Adrenal gland (tissue), 12 donors: ENCODE measurements around the gene RWDD1. TPM values are rescaled to one million over a fixed set of nuclear protein-coding genes. Genes with fewer than 3 reads are reported as not detected.

ENCODE experiments used
- DNase-seq, 7 donors: peaks; one replicate each; pipeline ENCODE4 v3.0.0-alpha.2; 2019 to 2020
- H3K27ac ChIP-seq, 5 donors: fragments of 200-600 bp; sonication (generic) in 4 of 5; 1 replicate in 3 of 5; 2 replicates in 2 of 5; pipeline versions ENCODE4 v1.5.1 to v1.8.0; 2016 to 2020; ENCODE audit warnings: mild to moderate bottlenecking in 1 of 5
- H3K27me3 ChIP-seq: fragments of 200-600 bp; 2 replicates; pipeline ENCODE4 v1.8.0; 2021
- H3K36me3 ChIP-seq, 2 donors: fragments of 200-600 bp; replicated peaks in 1 of 2; 1 replicate in 1 of 2; 2 replicates in 1 of 2; pipeline versions ENCODE4 v1.5.1 to v1.8.0; 2018 to 2022
- H3K4me1 ChIP-seq, 2 donors: fragments of 200-600 bp; replicated peaks in 1 of 2; 1 replicate in 1 of 2; 2 replicates in 1 of 2; pipeline versions ENCODE4 v1.5.1 to v1.8.0; 2018 to 2021
- H3K4me3 ChIP-seq, 4 donors: fragments of 200-600 bp; sonication (generic) in 3 of 4; one replicate each; pipeline ENCODE4 v1.5.1; 2016 to 2018
- H3K9me3 ChIP-seq, 3 donors: fragments of 200-600 bp; sonication (generic) in 1 of 3; replicated peaks in 1 of 3; 1 replicate in 2 of 3; 2 replicates in 1 of 3; pipeline versions ENCODE4 v1.5.1 to v1.8.0; 2016 to 2021
- POLR2A ChIP-seq, 2 donors: fragments of 450-650 bp; IDR thresholded peaks; one replicate each; pipeline ENCODE4 v1.6.1; 2017; ENCODE audit warnings: antibody characterized with exemption in 2 of 2, mild to moderate bottlenecking in 2 of 2, moderate library complexity in 1 of 2
- WGBS, 4 donors: extraction: QIAGEN DNeasy Blood & Tissue Kit in 2 of 4; methylation state at CpG; one replicate each; pipeline versions ENCODE4 v1.1.5 to v1.1.7; 2013 to 2017; 5-methylcytosine and 5-hydroxymethylcytosine counted together
- intact Hi-C, 2 donors: fragments of 100-400 bp; cut with DNase I; formaldehyde crosslinking; loops; one replicate each; pipeline versions ENCODE4 v1.14.1 to v1.15.0; 2022 to 2023
- polyA plus RNA-seq, 3 donors: library from polyadenylated mRNA; stranded (reverse); fragments of 200-250 nt in 2 of 3; fragments of 350-450 nt in 1 of 3; fragmentation: Illumina TruSeq in 1 of 3; extraction: RNeasy Lipid Tissue Mini Kit (QIAGEN cat#74804) in 1 of 3; gene quantifications; one replicate each; pipeline ENCODE4 v1.2.3, GENCODE V29; 2013 to 2014
- total RNA-seq, 9 donors: library from RNA; depleted of rRNA in 4 of 9; stranded (reverse); fragments of >200 nt in 4 of 9; fragments of 120-200 nt in 1 of 9; fragmentation: NEBNext Ultra II Directional in 1 of 9; extraction: Animal tissue kit (Norgen Biotek cat#: 25700) in 1 of 9; gene quantifications; one replicate each; pipeline versions ENCODE4 v1.1.0 to v1.2.4, GENCODE V29; 2013 to 2023
- TF ChIP-seq, protein P1 (sequence below), 6 experiments: fragments of 450-650 bp in 4 of 6; fragments of 200-600 bp in 2 of 6; sonication (generic) in 1 of 6; IDR thresholded peaks; 1 replicate in 5 of 6; 2 replicates in 1 of 6; pipeline versions ENCODE4 v1.5.1 to v1.8.0; 2016 to 2021; ENCODE audit warnings: antibody characterized with exemption in 6 of 6, mild to moderate bottlenecking in 2 of 6, moderate library complexity in 1 of 6
- donor health status: healthy with polysubstance abuse.
- donor health status: Bipolar disorder and iron deficiency.
- donor health status: DM: yes; HTN: yes; CAD: no.
- donor health status: DM: no; HTN: no; CAD: no.
- donor health status: DM: no; HTN: no; CAD: no.
- donor health status: DM: yes; HTN: yes; CAD: no.

Gene RWDD1
- total and polyA plus RNA-seq, 12 donors: 25.9 to 136 (median 50.8) TPM

- peaks cover 0 to 15% of the 10 kb centered on the region in 2 donors for H3K4me1 ChIP-seq
- peak overlapping the region in 1 of 5 donors; percentile 2 for H3K27ac ChIP-seq
- TF ChIP-seq, protein P1, sequence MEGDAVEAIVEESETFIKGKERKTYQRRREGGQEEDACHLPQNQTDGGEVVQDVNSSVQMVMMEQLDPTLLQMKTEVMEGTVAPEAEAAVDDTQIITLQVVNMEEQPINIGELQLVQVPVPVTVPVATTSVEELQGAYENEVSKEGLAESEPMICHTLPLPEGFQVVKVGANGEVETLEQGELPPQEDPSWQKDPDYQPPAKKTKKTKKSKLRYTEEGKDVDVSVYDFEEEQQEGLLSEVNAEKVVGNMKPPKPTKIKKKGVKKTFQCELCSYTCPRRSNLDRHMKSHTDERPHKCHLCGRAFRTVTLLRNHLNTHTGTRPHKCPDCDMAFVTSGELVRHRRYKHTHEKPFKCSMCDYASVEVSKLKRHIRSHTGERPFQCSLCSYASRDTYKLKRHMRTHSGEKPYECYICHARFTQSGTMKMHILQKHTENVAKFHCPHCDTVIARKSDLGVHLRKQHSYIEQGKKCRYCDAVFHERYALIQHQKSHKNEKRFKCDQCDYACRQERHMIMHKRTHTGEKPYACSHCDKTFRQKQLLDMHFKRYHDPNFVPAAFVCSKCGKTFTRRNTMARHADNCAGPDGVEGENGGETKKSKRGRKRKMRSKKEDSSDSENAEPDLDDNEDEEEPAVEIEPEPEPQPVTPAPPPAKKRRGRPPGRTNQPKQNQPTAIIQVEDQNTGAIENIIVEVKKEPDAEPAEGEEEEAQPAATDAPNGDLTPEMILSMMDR (IDR thresholded peaks at IDR 0.05): no peak
- no peak for TF ChIP-seq POLR2A (IDR thresholded peaks at IDR 0.05)
- H3K27me3 ChIP-seq: no peaks in the 10 kb centered on the region
- no peaks in the 10 kb centered on the region for H3K9me3 ChIP-seq
- WGBS, 4 donors: 14 to 30% (median 25%) methylated on average over 5 of the region's 5 CpGs
- intact Hi-C loops: no loop called here
- DNase-seq: peak; percentile 43 to 90 (median 78)
- H3K4me3 ChIP-seq: no peak overlapping the region
- no peaks in the 10 kb centered on the region for H3K36me3 ChIP-seq
Measured at GRCh38 chr6:116557893-116558292, 13.4 kb upstream of the RWDD1 start.

- no peaks in the 10 kb centered on the region for H3K36me3 ChIP-seq
- no peak overlapping the region for H3K27ac ChIP-seq
- DNase-seq: no peak
- peaks cover 0 to 18% of the 10 kb centered on the region in 2 donors for H3K4me1 ChIP-seq
- no peaks in the 10 kb centered on the region for H3K9me3 ChIP-seq
- no peaks in the 10 kb centered on the region for H3K27me3 ChIP-seq
- TF ChIP-seq, protein P1 (IDR thresholded peaks at IDR 0.05): no peak
- TF ChIP-seq POLR2A (IDR thresholded peaks at IDR 0.05): no peak
- 78 to 80% (median 79%) methylated on average over 2 of the region's 2 CpGs for whole genome bisulfite sequencing, 4 donors
- no peak overlapping the region for H3K4me3 ChIP-seq
- intact Hi-C loops: loop anchor here in 1 of 2 donors (10.0 kb wide), 1 partner anchor 285 kb away; the partner anchor contains the start of gene TSPYL1
Measured at GRCh38 chr6:116560130-116560529, 11.2 kb upstream of the RWDD1 start.

- no peak overlapping the region for H3K27ac ChIP-seq
- H3K36me3 ChIP-seq: no peaks in the 10 kb centered on the region
- H3K27me3 ChIP-seq: no peaks in the 10 kb centered on the region
- intact Hi-C loops: loop anchor here in 1 of 2 donors (10.0 kb wide), 1 partner anchor 287 kb away; the partner anchor contains the start of gene TSPYL1
- DNase-seq: peak; percentile 61 to 95 (median 80)
- TF ChIP-seq, protein P1 (IDR thresholded peaks at IDR 0.05): peak; percentile 84 to 94 (median 92)
- no peak for TF ChIP-seq POLR2A (IDR thresholded peaks at IDR 0.05)
- 35 to 42% (median 40%) methylated on average over 9 of the region's 9 CpGs for WGBS, 4 donors
- H3K4me3 ChIP-seq: no peak overlapping the region
- H3K9me3 ChIP-seq: no peaks in the 10 kb centered on the region
- H3K4me1 ChIP-seq: peaks cover 0 to 18% of the 10 kb centered on the region in 2 donors
Measured at GRCh38 chr6:116561377-116562018, 9.8 kb upstream of the RWDD1 start.

GRCh38 chr6:116562019-116562403 is 9.3 kb upstream of the RWDD1 start:
- intact Hi-C loops: loop anchor here in 1 of 2 donors (10.0 kb wide), 1 partner anchor 287 kb away; the partner anchor contains the start of gene TSPYL1
- TF ChIP-seq, protein P1 (IDR thresholded peaks at IDR 0.05): no peak
- no peak for TF ChIP-seq POLR2A (IDR thresholded peaks at IDR 0.05)
- peaks cover 0 to 18% of the 10 kb centered on the region in 2 donors for H3K4me1 ChIP-seq
- peak overlapping the region in 1 of 5 donors; percentile 27 for H3K27ac ChIP-seq
- H3K4me3 ChIP-seq: no peak overlapping the region
- H3K36me3 ChIP-seq: no peaks in the 10 kb centered on the region
- 73 to 86% (median 83%) methylated on average over 4 of the region's 4 CpGs for WGBS, 4 donors
- H3K27me3 ChIP-seq: no peaks in the 10 kb centered on the region
- DNase-seq: no peak
- no peaks in the 10 kb centered on the region for H3K9me3 ChIP-seq
